Pancreas (tissue), 10 donors: ENCODE measurements around the gene ZNF521. TPM values are rescaled to one million over a fixed set of nuclear protein-coding genes. Genes with fewer than 3 reads are reported as not detected.

Experiments used
- ATAC-seq, 4 donors: fragments of 200-7000 bp; cut with Tn5 transposase; one replicate each; pipeline versions ENCODE4 v1.8.0 to v1.9.1; 2020; ENCODE audit warnings: mild to moderate bottlenecking in 4 of 4, moderate library complexity in 4 of 4
- DNase-seq, 6 donors: peaks; one replicate each; pipeline ENCODE4 v3.0.0-alpha.2; 2020
- FAIRE-seq: peaks from 2 replicates; lab custom pipeline; 2012; peaks lifted over from hg19 to GRCh38; lab: Jason Lieb, UNC
- H3K27ac ChIP-seq, 4 donors: fragments of 200-600 bp; sonication (generic); 1 replicate in 3 of 4; 2 replicates in 1 of 4; pipeline versions ENCODE4 v1.5.0 to v1.8.0; 2020
- H3K27me3 ChIP-seq, 4 donors: fragments of 200-600 bp; one replicate each; pipeline ENCODE4 v1.8.0; 2021
- H3K36me3 ChIP-seq, 3 donors: fragments of 200-600 bp; sonication (generic) in 1 of 3; one replicate each; pipeline versions ENCODE4 v1.5.0 to v1.8.0; 2020 to 2021
- H3K4me1 ChIP-seq, 3 donors: fragments of 200-600 bp; one replicate each; pipeline ENCODE4 v1.8.0; 2021
- H3K4me3 ChIP-seq, 4 donors: fragments of 200-600 bp; sonication (generic) in 2 of 4; one replicate each; pipeline versions ENCODE4 v1.5.0 to v1.8.0; 2020 to 2021
- H3K9me3 ChIP-seq, 4 donors: fragments of 200-600 bp; one replicate each; pipeline ENCODE4 v1.8.0; 2021
- CTCF ChIP-seq, 4 donors: fragments of 200-600 bp; sonication (generic) in 3 of 4; IDR thresholded peaks; one replicate each; pipeline versions ENCODE4 v1.5.0 to v1.8.0; 2021; ENCODE audit warnings: antibody characterized with exemption in 4 of 4
- WGBS, 2 donors: extraction: QIAGEN DNeasy Blood & Tissue Kit; methylation state at CpG; one replicate each; pipeline ENCODE4 v1.1.7; 2013; 5-methylcytosine and 5-hydroxymethylcytosine counted together
- intact Hi-C, 3 donors: fragments of 100-400 bp; cut with DNase I; formaldehyde crosslinking; loops; one replicate each; pipeline versions ENCODE4 v1.11.1 to v1.14.2; 2022
- polyA plus RNA-seq, 2 donors: library from polyadenylated mRNA; stranded (reverse); fragments of 200-250 nt; gene quantifications; one replicate each; pipeline ENCODE4 v1.2.3, GENCODE V29; 2013
- total RNA-seq, 6 donors: library from RNA; stranded (reverse); fragmentation: NEBNext Ultra II Directional in 4 of 6; extraction: Animal tissue kit (Norgen Biotek cat#: 25700) in 4 of 6; gene quantifications; one replicate each; pipeline versions ENCODE4 v1.2.1 to v1.2.4, GENCODE V29; 2021 to 2023
- donor health status: healthy with polysubstance abuse.
- donor health status: DM: no; HTN: no; CAD: no; lungs with moderate emphysema.
- donor health status: DM: no; HTN: no; CAD: no.
- donor health status: control.
- donor health status: control.
- donor health status: Bipolar disorder and iron deficiency.
- donor health status: DM: yes; HTN: yes; CAD: no.
- donor health status: DM: no; HTN: no; CAD: no.
- donor health status: DM: no; HTN: no; CAD: no.
- donor health status: DM: yes; HTN: yes; CAD: no.

The ZNF521 gene
- total and polyA plus RNA-seq, 8 donors: 0.42 to 6.0 (median 1.5) TPM

GRCh38 chr18:25341831-25342230, 10.1 kb downstream of the ZNF521 start:
- DNase-seq (no peak), ATAC-seq (no peak), FAIRE-seq (no peak)
- H3K4me3 ChIP-seq: no peak overlapping the region
- intact Hi-C loops: no loop called here
- 54 to 61% methylated on average over 2 of the region's 2 CpGs for WGBS, 2 donors
- no peak overlapping the region for H3K27ac ChIP-seq
- H3K27me3 ChIP-seq: peaks cover 0 to 34% (median 2%) of the 10 kb centered on the region in 4 donors
- no peak for TF ChIP-seq CTCF (IDR thresholded peaks at IDR 0.05)
- no peaks in the 10 kb centered on the region for H3K36me3 ChIP-seq
- H3K4me1 ChIP-seq: no peaks in the 10 kb centered on the region
- H3K9me3 ChIP-seq: no peaks in the 10 kb centered on the region

DNA sequence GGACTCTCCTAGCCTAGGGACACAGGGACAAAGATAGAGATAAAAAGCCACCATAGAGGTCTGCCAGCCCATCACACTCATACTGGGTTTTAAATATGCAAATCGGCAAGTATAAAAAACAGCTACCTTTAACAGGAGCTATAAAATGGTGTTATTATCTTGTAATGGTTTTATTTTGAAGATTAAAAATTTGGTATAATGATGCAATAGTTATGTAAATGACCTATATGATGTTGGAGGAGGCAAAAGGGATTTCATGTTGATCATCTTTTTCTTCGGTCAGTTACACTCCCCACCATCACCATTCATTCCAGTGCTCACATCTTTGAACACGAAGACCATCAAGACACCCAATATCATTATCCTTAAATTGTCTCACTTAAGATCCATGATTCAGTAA, 11.2 kb downstream of the ZNF521 start:
- no peak for ATAC-seq
- no peak overlapping the region for H3K4me3 ChIP-seq
- H3K4me1 ChIP-seq: no peaks in the 10 kb centered on the region
- DNase-seq: no peak
- no peak overlapping the region for H3K27ac ChIP-seq
- no peaks in the 10 kb centered on the region for H3K36me3 ChIP-seq
- H3K9me3 ChIP-seq: no peaks in the 10 kb centered on the region
- intact Hi-C loops: no loop called here
- FAIRE-seq: no peak
- H3K27me3 ChIP-seq: peaks cover 0 to 32% (median 2%) of the 10 kb centered on the region in 4 donors
- WGBS, 2 donors: 63 to 77% methylated on average over 3 of the region's 3 CpGs
- TF ChIP-seq CTCF (IDR thresholded peaks at IDR 0.05): no peak

- Histone ChIP-seq H3K4me1 (no peaks in the 10 kb centered on the region), H3K27me3 (peaks cover 0 to 10% (median 0%) of the 10 kb centered on the region in 4 donors), H3K4me3 (no peak overlapping the region), H3K27ac (no peak overlapping the region), H3K36me3 (no peaks in the 10 kb centered on the region), H3K9me3 (no peaks in the 10 kb centered on the region)
- FAIRE-seq (no peak), ATAC-seq (no peak), DNase-seq (no peak)
- intact Hi-C loops: no loop called here
- 55 to 72% methylated on average over 6 of the region's 6 CpGs for WGBS, 2 donors
- TF ChIP-seq CTCF (IDR thresholded peaks at IDR 0.05): no peak
These were observed 16.3 kb downstream of the ZNF521 start for GRCh38 chr18:25335676-25336075.

DNA sequence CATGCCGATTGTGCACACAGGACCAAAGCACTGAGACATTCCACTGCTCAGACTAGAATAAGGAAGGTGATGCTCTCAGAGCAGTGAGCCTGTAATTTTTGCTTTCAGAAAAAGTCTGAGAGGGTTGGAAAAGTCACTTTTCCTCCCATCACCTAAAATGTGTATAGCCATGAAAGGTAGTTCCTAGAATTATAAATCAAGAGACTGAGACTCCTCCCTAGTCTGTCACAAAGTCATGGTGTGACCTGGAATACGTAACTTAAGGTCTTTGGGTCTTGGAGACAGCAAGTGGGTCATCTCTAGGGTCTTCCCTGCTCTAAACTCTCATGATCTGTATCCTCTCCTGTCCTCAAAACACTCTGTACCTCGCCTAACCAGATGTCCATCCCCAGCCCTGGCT, 16.9 kb downstream of the ZNF521 start:
- DNase-seq (no peak), FAIRE-seq (no peak), ATAC-seq (no peak)
- Histone ChIP-seq H3K36me3 (no peaks in the 10 kb centered on the region), H3K4me1 (no peaks in the 10 kb centered on the region), H3K27ac (no peak overlapping the region), H3K27me3 (peaks cover 0 to 4% (median 0%) of the 10 kb centered on the region in 4 donors), H3K9me3 (no peaks in the 10 kb centered on the region), H3K4me3 (no peak overlapping the region)
- TF ChIP-seq CTCF (IDR thresholded peaks at IDR 0.05): no peak
- WGBS, 2 donors: 49 to 50% methylated on average over 3 of the region's 3 CpGs
- intact Hi-C loops: no loop called here

DNA sequence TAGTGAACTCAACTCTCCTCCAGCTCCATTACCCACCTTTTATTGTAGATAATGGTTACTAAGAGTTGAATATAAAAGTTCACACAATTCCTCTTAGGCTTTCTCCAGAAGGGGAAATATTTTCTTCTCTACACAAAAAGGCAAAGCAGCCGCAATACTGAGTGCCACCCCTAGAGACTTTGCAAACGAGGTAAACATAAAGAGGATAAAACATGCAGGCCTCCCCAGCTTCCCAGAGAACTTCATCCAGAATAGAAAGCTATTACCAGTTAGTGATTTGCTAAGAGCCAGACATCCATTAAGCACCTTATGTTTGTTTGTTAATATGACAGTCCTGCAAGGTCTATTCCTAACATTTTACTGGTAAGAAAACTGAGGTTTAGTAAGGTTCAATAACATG, 17.4 kb downstream of the ZNF521 start:
- Histone ChIP-seq H3K36me3 (no peaks in the 10 kb centered on the region), H3K27ac (no peak overlapping the region), H3K27me3 (peaks cover 0 to 4% (median 0%) of the 10 kb centered on the region in 4 donors), H3K4me3 (no peak overlapping the region), H3K9me3 (no peaks in the 10 kb centered on the region), H3K4me1 (no peaks in the 10 kb centered on the region)
- no peak for ATAC-seq
- intact Hi-C loops: no loop called here
- 50 to 60% methylated on average over 2 of the region's 2 CpGs for WGBS, 2 donors
- TF ChIP-seq CTCF (IDR thresholded peaks at IDR 0.05): no peak
- no peak for FAIRE-seq
- no peak for DNase-seq
